ENCODE results near the gene U2AF2. TPM values are rescaled to one million over a fixed set of nuclear protein-coding genes. Genes with fewer than 3 reads are reported as not detected.

Gene U2AF2
- total RNA-seq, 1 donor from 2014 or later, result 365 TPM

GRCh38 chr19:55703790-55704215 lies 49.0 kb downstream of the U2AF2 start:
- Mint-ChIP-seq H3K4me3 (no peak overlapping the region), H3K4me1 (peaks cover 6% of the 10 kb centered on the region)

GRCh38 chr19:55704494-55705245 lies 49.8 kb downstream of the U2AF2 start:
- peaks cover 18% of the 10 kb centered on the region for H3K27me3 Mint-ChIP-seq (ENCODE audit: low read depth)
- peaks cover 6% of the 10 kb centered on the region for H3K9me3 Mint-ChIP-seq
- H3K27ac Mint-ChIP-seq (ENCODE audit: unreplicated experiment), result no peak overlapping the region
- no peak for TF ChIP-seq CTCF (conservative IDR thresholded peaks at IDR 0.05)
- H3K36me3 Mint-ChIP-seq (ENCODE audit: low read depth), result peaks cover 23% of the 10 kb centered on the region
- H3K4me1 Mint-ChIP-seq, result peaks cover 6% of the 10 kb centered on the region
- no peak overlapping the region for H3K4me3 Mint-ChIP-seq
- no peak for DNase-seq (ENCODE audit: low read depth, low spot score)

More at GRCh38 chr19:55703790-55704215, 49.0 kb downstream of the U2AF2 start:
- Mint-ChIP-seq H3K9me3 (peaks cover 6% of the 10 kb centered on the region), H3K36me3 (ENCODE audit: low read depth) (peaks cover 23% of the 10 kb centered on the region), H3K27ac (ENCODE audit: unreplicated experiment) (no peak overlapping the region), H3K27me3 (ENCODE audit: low read depth) (peaks cover 14% of the 10 kb centered on the region)
- peak; percentile 61 for TF ChIP-seq CTCF (conservative IDR thresholded peaks at IDR 0.05)
- peak; percentile 32 for DNase-seq (ENCODE audit: low read depth, low spot score)

GRCh38 chr19:55705972-55706371 lies 51.1 kb downstream of the U2AF2 start:
- H3K36me3 Mint-ChIP-seq (ENCODE audit: low read depth), result peaks cover 19% of the 10 kb centered on the region
- peaks cover 20% of the 10 kb centered on the region for H3K27me3 Mint-ChIP-seq (ENCODE audit: low read depth)
- DNase-seq (ENCODE audit: low read depth, low spot score), result no peak
- H3K27ac Mint-ChIP-seq (ENCODE audit: unreplicated experiment), result no peak overlapping the region
- peaks cover 6% of the 10 kb centered on the region for H3K4me1 Mint-ChIP-seq
- TF ChIP-seq CTCF (conservative IDR thresholded peaks at IDR 0.05), result no peak
- H3K9me3 Mint-ChIP-seq, result peaks cover 6% of the 10 kb centered on the region
- no peak overlapping the region for H3K4me3 Mint-ChIP-seq

- Mint-ChIP-seq H3K27ac (ENCODE audit: unreplicated experiment) (no peak overlapping the region), H3K4me1 (peaks cover 3% of the 10 kb centered on the region), H3K36me3 (ENCODE audit: low read depth) (peaks cover 10% of the 10 kb centered on the region), H3K9me3 (peaks cover 17% of the 10 kb centered on the region), H3K4me3 (no peak overlapping the region), H3K27me3 (ENCODE audit: low read depth) (peaks cover 25% of the 10 kb centered on the region)
- no peak for DNase-seq (ENCODE audit: low read depth, low spot score)
- no peak for TF ChIP-seq CTCF (conservative IDR thresholded peaks at IDR 0.05)
Measured at GRCh38 chr19:55711719-55712118, 56.9 kb downstream of the U2AF2 start.

- Mint-ChIP-seq H3K36me3 (ENCODE audit: low read depth) (peaks cover 7% of the 10 kb centered on the region), H3K9me3 (peaks cover 14% of the 10 kb centered on the region), H3K4me3 (no peak overlapping the region)
Measured at GRCh38 chr19:55712804-55713631, 58.2 kb downstream of the U2AF2 start.

More at GRCh38 chr19:55712804-55713631, 58.2 kb downstream of the U2AF2 start:
- DNase-seq (ENCODE audit: low read depth, low spot score), result no peak
- no peaks in the 10 kb centered on the region for H3K4me1 Mint-ChIP-seq
- no peak for TF ChIP-seq CTCF (conservative IDR thresholded peaks at IDR 0.05)
- H3K27me3 Mint-ChIP-seq (ENCODE audit: low read depth), result peaks cover 18% of the 10 kb centered on the region
- H3K27ac Mint-ChIP-seq (ENCODE audit: unreplicated experiment), result no peak overlapping the region
